Coronary artery (tissue), 2 donors: ENCODE results near the gene KRTAP9-7.
"Not testable (repeated sequence)": the region's sequence is repeated elsewhere in the genome, so short reads cannot be mapped to it uniquely, and the experiment has no call there.

Experiments
- DNase-seq: peaks from one replicate; pipeline ENCODE4 v3.0.0-alpha.2; 2017; ENCODE audit warnings: low spot score
- H3K27ac ChIP-seq, 2 donors: fragments of 200-600 bp; sonication (generic); one replicate each; pipeline ENCODE4 v1.5.1; 2016 to 2019
- H3K4me3 ChIP-seq: fragments of 200-600 bp; sonication (generic); 2 replicates; pipeline ENCODE4 v1.5.1; 2016; ENCODE audit warnings: mild to moderate bottlenecking, moderate library complexity
- TF ChIP-seq, protein P1 (sequence below): fragments of 200-600 bp; sonication (generic); IDR thresholded peaks from one replicate; pipeline ENCODE4 v1.5.1; 2019; ENCODE audit warnings: antibody characterized with exemption

The KRTAP9-7 gene, protein sequence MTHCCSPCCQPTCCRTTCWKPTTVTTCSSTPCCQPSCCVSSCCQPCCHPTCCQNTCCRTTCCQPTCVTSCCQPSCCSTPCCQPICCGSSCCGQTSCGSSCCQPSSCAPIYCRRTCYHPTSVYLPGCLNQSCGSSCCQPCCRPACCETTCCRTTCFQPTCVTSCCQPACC

DNA sequence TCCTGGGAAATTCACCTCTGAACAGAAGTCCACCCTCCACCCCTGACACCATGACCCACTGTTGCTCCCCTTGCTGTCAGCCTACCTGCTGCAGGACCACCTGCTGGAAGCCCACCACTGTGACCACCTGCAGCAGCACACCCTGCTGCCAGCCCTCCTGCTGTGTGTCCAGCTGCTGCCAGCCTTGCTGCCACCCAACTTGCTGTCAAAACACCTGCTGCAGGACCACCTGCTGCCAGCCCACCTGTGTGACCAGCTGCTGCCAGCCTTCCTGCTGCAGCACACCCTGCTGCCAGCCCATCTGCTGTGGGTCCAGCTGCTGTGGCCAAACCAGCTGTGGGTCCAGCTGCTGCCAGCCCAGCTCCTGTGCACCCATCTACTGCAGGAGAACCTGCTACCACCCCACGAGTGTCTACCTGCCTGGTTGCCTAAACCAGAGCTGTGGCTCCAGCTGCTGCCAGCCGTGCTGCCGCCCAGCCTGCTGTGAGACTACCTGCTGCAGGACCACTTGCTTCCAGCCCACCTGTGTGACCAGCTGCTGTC is at the start of gene KRTAP9-7:
TSS of gene KRTAP9-7 (plus strand) at position 51 of the 543 bp plus-strand sequence. CDS start at position 51, 0 bp downstream.
- DNase-seq, H3K27ac ChIP-seq, H3K4me3 ChIP-seq: not testable (repeated sequence)

DNA sequence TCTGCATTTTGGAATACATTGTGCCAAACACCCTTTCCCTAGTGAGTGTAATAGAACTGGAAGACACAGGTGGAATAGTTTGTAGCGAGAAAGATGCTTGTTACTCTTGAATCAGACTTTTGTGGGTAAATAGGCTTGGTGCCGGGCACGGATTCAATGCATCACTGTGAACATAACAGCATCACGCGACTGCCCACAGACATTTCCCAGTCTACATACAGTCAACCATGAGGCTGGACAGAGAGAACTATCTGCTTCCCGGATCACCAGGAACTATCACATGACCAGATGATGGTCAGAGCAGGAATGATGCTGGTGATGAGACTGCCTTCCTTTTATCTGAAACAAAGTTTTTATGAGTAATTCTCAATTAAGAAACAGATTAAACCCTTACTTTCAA is 49.4 kb upstream of the KRTAP9-7 start:
- no peak overlapping the region for H3K27ac ChIP-seq
- no peak for DNase-seq
- TF ChIP-seq, protein P1, sequence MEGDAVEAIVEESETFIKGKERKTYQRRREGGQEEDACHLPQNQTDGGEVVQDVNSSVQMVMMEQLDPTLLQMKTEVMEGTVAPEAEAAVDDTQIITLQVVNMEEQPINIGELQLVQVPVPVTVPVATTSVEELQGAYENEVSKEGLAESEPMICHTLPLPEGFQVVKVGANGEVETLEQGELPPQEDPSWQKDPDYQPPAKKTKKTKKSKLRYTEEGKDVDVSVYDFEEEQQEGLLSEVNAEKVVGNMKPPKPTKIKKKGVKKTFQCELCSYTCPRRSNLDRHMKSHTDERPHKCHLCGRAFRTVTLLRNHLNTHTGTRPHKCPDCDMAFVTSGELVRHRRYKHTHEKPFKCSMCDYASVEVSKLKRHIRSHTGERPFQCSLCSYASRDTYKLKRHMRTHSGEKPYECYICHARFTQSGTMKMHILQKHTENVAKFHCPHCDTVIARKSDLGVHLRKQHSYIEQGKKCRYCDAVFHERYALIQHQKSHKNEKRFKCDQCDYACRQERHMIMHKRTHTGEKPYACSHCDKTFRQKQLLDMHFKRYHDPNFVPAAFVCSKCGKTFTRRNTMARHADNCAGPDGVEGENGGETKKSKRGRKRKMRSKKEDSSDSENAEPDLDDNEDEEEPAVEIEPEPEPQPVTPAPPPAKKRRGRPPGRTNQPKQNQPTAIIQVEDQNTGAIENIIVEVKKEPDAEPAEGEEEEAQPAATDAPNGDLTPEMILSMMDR = no peak
- H3K4me3 ChIP-seq = no peak overlapping the region

DNA sequence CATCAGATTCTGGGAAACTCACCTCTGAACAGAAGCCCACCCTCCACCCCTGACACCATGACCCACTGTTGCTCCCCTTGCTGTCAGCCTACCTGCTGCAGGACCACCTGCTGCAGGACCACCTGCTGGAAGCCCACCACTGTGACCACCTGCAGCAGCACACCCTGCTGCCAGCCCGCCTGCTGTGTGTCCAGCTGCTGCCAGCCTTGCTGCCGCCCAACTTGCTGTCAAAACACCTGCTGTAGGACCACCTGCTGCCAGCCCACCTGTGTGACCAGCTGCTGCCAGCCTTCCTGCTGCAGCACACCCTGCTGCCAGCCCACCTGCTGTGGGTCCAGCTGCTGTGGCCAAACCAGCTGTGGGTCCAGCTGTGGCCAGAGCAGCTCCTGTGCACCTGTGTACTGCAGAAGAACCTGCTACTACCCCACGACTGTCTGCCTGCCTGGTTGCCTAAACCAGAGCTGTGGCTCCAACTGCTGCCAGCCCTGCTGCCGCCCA is 48.9 kb upstream of the KRTAP9-7 start, which contains the start of gene KRTAP9-2:
TSS of gene KRTAP9-2 (plus strand) at position 51 of the 498 bp plus-strand sequence. CDS start at position 58, 7 bp downstream.
- not testable (repeated sequence) for H3K4me3 ChIP-seq, H3K27ac ChIP-seq, DNase-seq

DNA sequence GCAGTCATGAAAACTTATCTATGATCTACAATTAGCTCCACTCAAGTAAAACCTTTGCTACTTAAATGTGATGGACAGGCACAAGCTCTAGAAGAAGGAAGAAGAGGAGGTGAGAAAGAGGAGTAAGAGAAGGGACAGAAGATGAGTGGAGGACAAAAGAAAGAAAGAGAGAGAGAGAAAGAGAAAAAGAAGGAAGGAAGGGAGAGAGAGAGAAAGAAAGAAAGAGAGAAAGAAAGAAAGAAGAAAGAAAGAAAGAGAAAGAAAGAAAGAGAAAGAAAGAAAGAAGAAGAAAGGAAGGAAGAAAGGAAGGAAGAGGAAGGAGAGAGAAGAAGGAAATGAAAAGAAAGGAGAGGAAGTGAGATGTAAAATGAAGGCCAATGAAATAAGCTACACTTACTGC is 45.4 kb upstream of the KRTAP9-7 start:
- no peak overlapping the region for H3K27ac ChIP-seq
- H3K4me3 ChIP-seq = no peak overlapping the region
- TF ChIP-seq, protein P1 = no peak
- no peak for DNase-seq

DNA sequence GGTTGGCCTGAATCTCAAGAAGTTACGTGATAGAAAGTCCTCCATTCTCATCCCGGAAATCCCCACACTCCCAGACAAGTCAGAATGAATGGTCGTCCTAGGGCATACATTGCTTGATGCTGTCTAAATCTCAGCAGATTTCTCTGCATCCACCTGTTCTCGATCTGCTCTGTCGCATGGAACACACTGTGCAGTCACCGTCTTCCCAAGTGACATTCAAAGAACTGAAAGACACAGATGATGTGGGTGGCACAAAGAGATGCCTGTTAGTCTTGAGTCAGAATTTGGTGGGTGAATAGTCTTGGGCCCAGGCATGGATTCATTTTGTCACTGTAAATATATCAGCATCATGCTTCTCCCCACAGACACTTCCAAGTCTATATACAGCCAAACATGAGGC is 43.8 kb upstream of the KRTAP9-7 start:
- DNase-seq = no peak
- TF ChIP-seq, protein P1 = no peak
- H3K4me3 ChIP-seq = no peak overlapping the region
- H3K27ac ChIP-seq = no peak overlapping the region

DNA sequence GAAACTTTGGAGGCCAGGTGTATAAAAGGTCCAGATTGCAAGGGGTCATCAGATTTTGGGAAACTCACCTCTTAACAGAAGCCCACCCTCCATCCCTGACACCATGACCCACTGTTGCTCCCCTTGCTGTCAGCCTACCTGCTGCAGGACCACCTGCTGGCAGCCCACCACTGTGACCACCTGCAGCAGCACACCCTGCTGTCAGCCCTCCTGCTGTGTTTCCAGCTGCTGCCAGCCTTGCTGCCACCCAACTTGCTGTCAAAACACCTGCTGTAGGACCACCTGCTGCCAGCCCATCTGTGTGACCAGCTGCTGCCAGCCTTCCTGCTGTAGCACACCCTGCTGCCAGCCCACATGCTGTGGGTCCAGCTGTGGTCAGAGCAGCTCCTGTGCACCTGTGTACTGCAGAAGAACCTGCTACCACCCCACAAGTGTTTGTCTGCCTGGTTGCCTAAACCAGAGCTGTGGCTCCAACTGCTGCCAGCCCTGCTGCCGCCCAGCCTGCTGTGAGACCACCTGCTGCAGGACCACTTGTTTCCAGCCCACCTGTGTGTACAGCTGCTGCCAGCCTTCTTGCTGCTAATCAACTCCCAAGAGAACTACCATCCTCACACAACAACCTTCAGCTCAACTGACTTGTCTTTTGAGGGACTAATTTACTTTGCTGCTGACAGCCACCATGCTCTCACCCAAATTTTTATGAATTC is 42.9 kb upstream of the KRTAP9-7 start, which contains the start of gene KRTAP9-3:
TSS of gene KRTAP9-3 (plus strand) at position 51 of the 707 bp plus-strand sequence. CDS start at position 104, 53 bp downstream.
- H3K4me3 ChIP-seq, DNase-seq, H3K27ac ChIP-seq: not testable (repeated sequence)

DNA sequence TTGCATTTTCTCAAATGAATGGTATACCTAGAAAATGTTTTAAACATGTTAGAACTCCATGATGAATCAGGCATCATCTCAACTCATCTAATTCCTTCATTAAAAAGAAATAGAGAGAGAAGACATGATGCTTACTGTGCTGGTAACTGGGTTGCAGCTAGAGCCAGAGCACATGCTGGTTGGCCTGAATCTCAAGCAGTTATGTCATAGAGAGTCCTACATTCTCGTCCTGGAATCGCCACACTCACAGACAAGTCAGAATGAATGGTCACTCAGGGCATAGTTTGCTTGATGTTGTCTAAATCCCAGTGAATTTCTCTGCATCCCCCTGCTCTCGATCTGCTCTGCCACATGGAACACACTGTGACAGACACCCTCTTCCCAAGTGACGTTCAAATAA is 38.4 kb upstream of the KRTAP9-7 start:
- H3K27ac ChIP-seq, H3K4me3 ChIP-seq, DNase-seq: not testable (repeated sequence)

DNA sequence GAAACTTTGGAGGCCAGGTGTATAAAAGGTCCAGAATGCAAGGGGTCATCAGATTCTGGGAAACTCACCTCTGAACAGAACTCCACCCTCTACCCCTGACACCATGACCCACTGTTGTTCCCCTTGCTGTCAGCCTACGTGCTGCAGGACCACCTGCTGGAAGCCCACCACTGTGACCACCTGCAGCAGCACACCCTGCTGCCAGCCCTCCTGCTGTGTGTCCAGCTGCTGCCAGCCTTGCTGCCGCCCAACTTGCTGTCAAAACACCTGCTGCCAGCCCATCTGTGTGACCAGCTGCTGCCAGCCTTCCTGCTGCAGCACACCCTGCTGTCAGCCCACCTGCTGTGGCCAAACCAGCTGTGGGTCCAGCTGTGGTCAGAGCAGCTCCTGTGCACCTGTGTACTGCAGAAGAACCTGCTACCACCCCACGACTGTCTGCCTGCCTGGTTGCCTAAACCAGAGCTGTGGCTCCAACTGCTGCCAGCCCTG is 37.5 kb upstream of the KRTAP9-7 start, which contains the start of gene KRTAP9-8:
TSS of gene KRTAP9-8 (plus strand) at position 51 of the 489 bp plus-strand sequence. CDS start at position 104, 53 bp downstream.
- not testable (repeated sequence) for DNase-seq, H3K4me3 ChIP-seq

DNA sequence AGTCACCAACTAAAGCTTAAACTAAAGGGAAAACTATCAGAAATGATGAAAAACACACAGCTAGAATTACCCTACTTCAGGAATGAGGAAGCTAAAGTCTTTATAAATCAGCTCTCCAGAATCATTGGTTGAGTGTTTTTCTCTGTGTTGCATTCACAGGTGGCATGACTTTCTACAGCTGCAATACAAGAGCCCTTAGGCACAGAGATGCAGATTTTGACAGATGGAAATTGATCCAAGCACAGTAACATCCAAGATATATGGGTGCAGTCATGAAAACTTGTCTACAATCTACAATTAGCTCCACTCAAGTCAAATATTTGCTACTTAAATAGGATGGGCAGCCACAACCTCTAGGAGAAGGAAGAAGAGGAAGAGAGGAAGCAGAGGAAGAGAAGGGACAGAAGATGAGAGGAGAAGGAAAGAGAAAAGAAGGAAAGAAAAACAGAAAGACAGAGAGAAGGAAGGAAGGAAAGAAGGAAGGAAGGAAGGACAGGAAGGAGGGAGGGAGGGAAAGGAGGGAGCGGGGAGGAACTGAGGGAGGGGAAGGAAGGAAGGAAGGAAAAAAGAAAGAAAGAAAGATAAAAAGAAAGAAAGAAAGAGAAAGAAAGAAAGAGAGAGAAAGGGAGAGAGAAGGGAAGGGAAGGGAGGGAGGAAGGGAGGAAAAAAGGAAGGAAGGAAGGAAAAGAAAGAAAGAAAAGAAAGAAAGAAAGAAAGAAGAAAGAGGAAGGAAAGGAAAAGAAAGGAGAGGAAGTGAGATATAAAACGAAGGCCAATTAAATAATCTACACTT is 28.3 kb upstream of the KRTAP9-7 start:
- H3K27ac ChIP-seq, DNase-seq, H3K4me3 ChIP-seq: not testable (repeated sequence)

More for the DNA sequence above, 37.5 kb upstream of the KRTAP9-7 start, which contains the start of gene KRTAP9-8:
- not testable (repeated sequence) for H3K27ac ChIP-seq

DNA sequence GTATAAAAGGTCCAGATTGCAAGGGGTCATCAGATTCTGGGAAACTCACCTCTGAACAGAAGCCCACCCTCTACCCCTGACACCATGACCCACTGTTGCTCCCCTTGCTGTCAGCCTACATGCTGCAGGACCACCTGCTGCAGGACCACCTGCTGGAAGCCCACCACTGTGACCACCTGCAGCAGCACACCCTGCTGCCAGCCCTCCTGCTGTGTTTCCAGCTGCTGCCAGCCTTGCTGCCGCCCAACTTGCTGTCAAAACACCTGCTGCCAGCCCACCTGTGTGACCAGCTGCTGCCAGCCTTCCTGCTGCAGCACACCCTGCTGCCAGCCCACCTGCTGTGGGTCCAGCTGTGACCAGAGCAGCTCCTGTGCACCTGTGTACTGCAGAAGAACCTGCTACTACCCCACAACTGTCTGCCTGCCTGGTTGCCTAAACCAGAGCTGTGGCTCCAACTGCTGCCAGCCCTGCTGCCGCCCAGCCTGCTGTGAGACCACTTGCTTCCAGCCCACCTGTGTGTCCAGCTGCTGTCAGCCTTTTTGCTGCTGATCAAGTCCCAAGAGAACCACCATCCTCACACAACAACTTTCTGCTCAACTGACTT is 25.8 kb upstream of the KRTAP9-7 start, which contains the start of gene KRTAP9-4:
TSS of gene KRTAP9-4 (plus strand) at position 51 of the 604 bp plus-strand sequence. CDS start at position 85, 34 bp downstream.
- not testable (repeated sequence) for DNase-seq, H3K4me3 ChIP-seq

More for the DNA sequence above, 25.8 kb upstream of the KRTAP9-7 start, which contains the start of gene KRTAP9-4:
- not testable (repeated sequence) for H3K27ac ChIP-seq
